Measurements from ENCODE around the gene CTTNBP2.

Gene CTTNBP2

GRCh38 chr7:117683430-117684175 is 189.6 kb downstream of the CTTNBP2 start:
- no peak for DNase-seq

- no peak for DNase-seq
Observed at GRCh38 chr7:117682681-117683385, 190.4 kb downstream of the CTTNBP2 start.

- DNase-seq = no peak
Observed at GRCh38 chr7:117679120-117679519, 194.1 kb downstream of the CTTNBP2 start.

GRCh38 chr7:117675497-117676435 is 197.5 kb downstream of the CTTNBP2 start:
- no peak for DNase-seq

- DNase-seq = no peak
Observed at GRCh38 chr7:117674617-117675016, 198.6 kb downstream of the CTTNBP2 start.

GRCh38 chr7:117673839-117674238 is 199.4 kb downstream of the CTTNBP2 start:
- no peak for DNase-seq

- DNase-seq = no peak
Observed at GRCh38 chr7:117673367-117673766, 199.9 kb downstream of the CTTNBP2 start.

GRCh38 chr7:117672453-117672852 is 200.8 kb downstream of the CTTNBP2 start:
- no peak for DNase-seq

- no peak for DNase-seq
Observed at GRCh38 chr7:117669818-117670217, 203.4 kb downstream of the CTTNBP2 start.

GRCh38 chr7:117667456-117667855 is 205.8 kb downstream of the CTTNBP2 start:
- no peak for DNase-seq

GRCh38 chr7:117666689-117667088 is 206.6 kb downstream of the CTTNBP2 start:
- no peak for DNase-seq

- no peak for DNase-seq
Observed at GRCh38 chr7:117666031-117666430, 207.2 kb downstream of the CTTNBP2 start.

- DNase-seq = no peak
Observed at GRCh38 chr7:117665368-117665767, 207.9 kb downstream of the CTTNBP2 start.

GRCh38 chr7:117664047-117664446 is 209.2 kb downstream of the CTTNBP2 start:
- no peak for DNase-seq

GRCh38 chr7:117661328-117661727 is 211.9 kb downstream of the CTTNBP2 start:
- no peak for DNase-seq
